GM12878 (cell line): ENCODE measurements around the gene FGF13.

Experiments
- CHD2 ChIP-seq: IDR thresholded peaks from 2 replicates; pipeline ENCODE4 v1.6.1; 2011; ENCODE audit warnings: low read depth, low read length, improper control_type of control experiment, borderline replicate concordance
- CTCF ChIP-seq, 3 experiments: IDR thresholded peaks in 2 of 3; conservative IDR thresholded peaks in 1 of 3; 2 replicates each; pipeline ENCODE4 v1.5.1; 2011; ENCODE audit warnings: low read depth in 3 of 3, low read length in 3 of 3, mild to moderate bottlenecking in 3 of 3, control low read depth in 2 of 3, moderate library complexity in 2 of 3, inconsistent platforms in 1 of 3, mixed read lengths in 1 of 3; ENCODE audit not compliant: control insufficient read depth in 2 of 3, insufficient read depth in 1 of 3; ENCODE audit errors: extremely low read depth in 1 of 3
- E4F1 ChIP-seq: fragments of 450-650 bp; IDR thresholded peaks from 2 replicates; pipeline ENCODE4 v1.6.1; 2018; ENCODE audit warnings: borderline replicate concordance, mild to moderate bottlenecking; ENCODE audit not compliant: partially characterized antibody
- EP300 ChIP-seq, 2 experiments: fragments of 150-350 bp in 1 of 2; IDR thresholded peaks; 2 replicates each; pipeline ENCODE4 v1.6.1; 2011 to 2012; ENCODE audit warnings: low read depth in 2 of 2, low read length in 2 of 2, borderline replicate concordance in 1 of 2, improper control_type of control experiment in 1 of 2, inconsistent platforms in 1 of 2; ENCODE audit not compliant: control insufficient read depth in 1 of 2
- EZH2 ChIP-seq: IDR thresholded peaks from 2 replicates; pipeline ENCODE4 v1.6.1; 2012; ENCODE audit warnings: low read depth, mild to moderate bottlenecking, control low read depth, inconsistent platforms, low read length, borderline replicate concordance; ENCODE audit not compliant: control insufficient read depth
- GABPA ChIP-seq: IDR thresholded peaks from 2 replicates; pipeline ENCODE4 v1.6.1; 2014; ENCODE audit warnings: antibody characterized with exemption, low read depth, mild to moderate bottlenecking, inconsistent platforms
- HDAC2 ChIP-seq: fragments of 200-600 bp; sonication (generic); IDR thresholded peaks from 2 replicates; pipeline ENCODE4 v1.6.1; 2017
- NFIC ChIP-seq: IDR thresholded peaks from 2 replicates; pipeline ENCODE4 v1.6.1; 2012; ENCODE audit warnings: low read depth, mild to moderate bottlenecking, inconsistent platforms, low read length, moderate library complexity
- NKRF ChIP-seq: fragments of 450-650 bp; conservative IDR thresholded peaks from 2 replicates; pipeline ENCODE4 v1.6.1; 2017; ENCODE audit warnings: mild to moderate bottlenecking, moderate library complexity
- POLR2AphosphoS5 ChIP-seq: IDR thresholded peaks from 2 replicates; pipeline ENCODE4 v1.6.1; 2011; ENCODE audit warnings: mild to moderate bottlenecking, low read length, inconsistent platforms
- SMC3 ChIP-seq: IDR thresholded peaks from 2 replicates; pipeline ENCODE4 v1.6.1; 2011; ENCODE audit warnings: low read length, improper control_type of control experiment, borderline replicate concordance

GRCh38 chrX:138709886-138710791 lies 1.4 kb downstream of the FGF13 start:
- no peak for TF ChIP-seq SMC3
- no peak for TF ChIP-seq EP300 (IDR thresholded peaks at IDR 0.05; ENCODE audit: borderline replicate concordance in 1 of 2, control insufficient read depth in 1 of 2, low read depth in 2 of 2, low read length in 2 of 2)
- no peak for TF ChIP-seq GABPA
- TF ChIP-seq POLR2AphosphoS5: no peak
- TF ChIP-seq EZH2: no peak
- TF ChIP-seq E4F1: no peak
- no peak for TF ChIP-seq NFIC
- no peak for TF ChIP-seq CHD2
- TF ChIP-seq NKRF: no peak
- no peak for TF ChIP-seq CTCF (IDR thresholded peaks at IDR 0.05 in 2 of 3, conservative IDR thresholded peaks at IDR 0.05 in 1 of 3; ENCODE audit: control insufficient read depth in 2 of 3, extremely low read depth in 1 of 3, insufficient read depth in 1 of 3, low read depth in 3 of 3, low read length in 3 of 3)
- TF ChIP-seq HDAC2: no peak
